GM21381 (cell line): ENCODE data around the gene TAF3.
"Not testable (repeated sequence)": the region's sequence is repeated elsewhere in the genome, so short reads cannot be mapped to it uniquely, and the experiment has no call there.

Source experiments
- ATAC-seq: cut with Tn5 transposase; IDR thresholded peaks from one replicate; pipeline ENCODE4 v1.9.1; 2021; ENCODE audit warnings: mild to moderate bottlenecking, moderate library complexity; ENCODE audit not compliant: unreplicated experiment

TAF3 gene

GRCh38 chr10:7818295-7819120, at the start of gene TAF3:
Gene TAF3 (plus strand): TSS chr10:7818505. CDS start chr10:7818710, 205 bp downstream.
- peak; percentile 90 for ATAC-seq

DNA sequence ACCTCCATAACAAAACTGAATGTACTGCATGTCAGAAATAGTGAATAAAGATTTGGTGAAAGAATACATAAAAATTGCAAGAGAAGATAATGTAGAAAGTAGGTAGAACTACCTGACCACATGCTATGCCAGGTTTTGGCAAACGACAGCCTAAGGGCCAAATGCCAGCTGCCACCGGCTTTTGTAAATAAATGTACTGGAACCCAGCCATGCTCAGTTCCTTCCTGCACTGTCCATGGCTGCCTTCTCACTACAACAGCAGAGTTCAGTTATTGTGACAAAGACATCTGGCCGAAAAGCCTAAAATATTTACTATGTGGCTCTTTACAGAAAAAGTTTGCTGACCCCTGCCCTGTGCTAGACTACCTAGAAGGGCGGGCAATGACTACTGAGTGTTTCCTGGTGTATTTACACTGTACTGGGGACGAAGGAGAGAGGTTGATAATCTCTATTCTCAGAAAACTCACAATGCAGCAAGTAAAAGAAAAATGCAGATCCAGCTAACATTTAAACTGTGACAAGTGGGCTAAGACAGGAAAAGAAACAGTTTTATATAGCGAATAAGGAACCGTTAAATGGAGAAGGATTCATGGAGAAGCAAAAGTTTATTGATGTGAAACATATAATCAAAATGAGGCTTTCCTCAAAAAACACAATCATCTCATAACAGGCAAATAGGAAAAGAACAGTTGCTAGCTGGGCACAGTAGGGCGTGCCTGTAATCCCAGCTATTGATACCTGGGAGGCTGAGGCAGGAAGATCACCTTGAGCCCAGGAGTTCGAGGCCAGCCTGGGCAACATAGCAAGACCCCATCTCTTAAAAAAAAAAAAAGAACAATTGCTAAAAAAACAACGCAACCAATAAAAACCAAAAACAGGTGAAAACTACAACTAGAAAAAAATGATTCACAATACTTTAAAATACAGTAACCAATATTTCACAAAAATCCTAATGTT, 44.2 kb upstream of the TAF3 start:
- no peak for ATAC-seq

GRCh38 chr10:7776777-7777176, 41.5 kb upstream of the TAF3 start:
- ATAC-seq: no peak

- ATAC-seq: not testable (repeated sequence)
Measured at GRCh38 chr10:7782194-7782593, 36.1 kb upstream of the TAF3 start.

GRCh38 chr10:7786430-7786829, 31.9 kb upstream of the TAF3 start:
- ATAC-seq: no peak

DNA sequence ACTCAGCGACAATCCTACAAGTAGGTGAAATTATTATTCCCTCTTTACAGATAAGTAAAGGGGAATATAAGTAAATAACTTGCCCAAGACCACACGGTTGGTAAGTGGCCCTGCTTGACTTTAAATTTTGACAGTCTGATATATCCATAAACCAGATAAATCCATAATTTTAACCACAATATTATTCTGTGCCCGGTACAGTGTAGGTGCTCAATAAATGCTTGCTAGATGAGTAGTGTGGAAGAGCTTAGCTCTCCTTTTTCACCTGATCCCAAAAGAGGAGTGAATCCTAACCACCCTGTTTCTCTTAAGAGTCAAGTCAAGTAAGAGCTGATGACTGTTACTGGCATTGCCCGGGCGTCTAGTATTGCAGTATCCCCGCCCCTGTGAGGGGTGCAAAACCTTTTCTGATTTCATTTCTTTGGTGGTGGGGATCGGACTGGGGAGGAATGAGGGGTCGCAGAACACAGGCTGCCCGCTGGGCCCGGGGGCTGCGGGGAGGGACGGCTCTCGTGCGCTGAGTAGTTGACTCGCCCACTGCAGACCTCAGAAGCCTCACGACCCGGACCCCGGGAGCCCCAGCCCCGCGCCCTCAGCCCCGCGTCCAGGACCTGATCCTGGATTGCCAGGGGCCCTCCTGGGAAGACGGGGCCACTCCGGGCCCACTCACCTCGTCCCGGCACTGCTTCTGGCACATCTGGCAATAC, 31.0 kb upstream of the TAF3 start:
- ATAC-seq: peak; percentile 10

DNA sequence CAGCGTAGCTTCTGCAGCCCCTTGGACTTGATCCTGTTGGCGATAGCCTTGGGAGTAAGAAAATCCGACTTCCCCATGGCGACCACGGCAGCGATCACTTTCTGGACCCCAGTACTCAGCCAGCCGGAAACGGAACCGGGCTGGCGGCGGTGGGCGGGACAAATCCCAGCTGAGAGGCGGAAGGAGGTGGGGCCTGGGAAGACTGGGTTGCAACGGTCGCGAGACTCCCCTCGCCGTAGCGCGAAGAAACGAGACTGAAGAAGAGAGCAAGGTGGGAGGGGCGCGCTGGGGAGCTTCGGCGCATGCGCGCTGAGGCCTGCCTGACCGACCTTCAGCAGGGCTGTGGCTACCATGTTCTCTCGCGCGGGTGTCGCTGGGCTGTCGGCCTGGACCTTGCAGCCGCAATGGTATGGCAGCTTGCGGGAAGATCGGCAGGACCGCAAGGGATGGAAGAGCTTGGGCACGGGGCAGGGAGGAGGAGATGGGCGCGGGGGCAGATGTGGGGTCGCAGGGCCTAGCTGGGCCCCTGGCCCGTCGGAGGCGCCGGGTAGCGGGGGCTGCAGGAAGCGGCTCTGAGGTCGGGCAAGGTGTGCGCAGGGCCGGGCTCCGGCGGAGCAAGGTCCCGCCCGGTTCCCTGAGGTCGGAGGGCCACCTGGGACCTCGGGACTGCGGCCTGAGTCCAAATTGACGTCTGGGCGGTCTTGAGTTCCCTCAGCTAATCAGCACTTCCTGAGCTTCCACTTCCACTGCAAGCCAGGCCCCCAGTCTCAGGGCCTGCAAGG, 30.3 kb upstream of the TAF3 start, which contains the start of the genes ATP5F1C and KIN:
Gene ATP5F1C (plus strand): TSS at position 321 of the 782 bp plus-strand sequence. CDS start 31 bp downstream, at position 352.
Gene KIN (minus strand): TSS at position 137 of the 782 bp plus-strand sequence. CDS start 60 bp downstream, at position 77.
- peak; percentile 96 for ATAC-seq

DNA sequence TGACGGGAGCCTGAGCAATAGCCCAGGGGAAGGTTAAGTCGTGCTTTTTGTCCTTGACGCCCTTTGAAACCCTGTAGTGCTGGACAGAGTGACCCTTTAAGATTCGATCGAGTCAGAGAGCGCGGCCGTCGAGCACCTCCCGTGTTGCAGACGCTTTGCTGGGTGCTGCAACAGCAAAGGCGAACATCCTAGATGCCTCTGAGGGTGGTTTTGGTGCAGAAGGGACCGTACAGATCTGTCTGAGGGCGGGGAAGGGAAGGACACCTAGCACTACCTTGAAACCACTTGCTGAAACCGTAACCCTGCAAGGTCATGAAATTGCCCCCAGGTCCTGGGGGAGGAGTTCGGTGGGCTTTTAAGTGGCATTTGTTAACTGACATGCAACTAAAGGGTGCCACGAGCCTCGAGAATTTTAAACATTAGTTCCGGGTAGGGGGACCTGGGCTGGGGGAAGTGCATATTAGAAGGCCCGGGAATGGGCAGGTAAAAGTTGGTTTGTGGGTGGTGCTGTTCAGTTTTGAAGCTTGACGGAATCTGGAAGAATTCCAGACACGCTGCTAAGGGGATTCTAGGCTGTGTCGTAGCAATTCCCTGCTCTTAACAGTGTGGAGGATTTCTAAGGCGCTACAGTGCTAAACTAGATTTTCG, 29.5 kb upstream of the TAF3 start:
- peak; percentile 15 for ATAC-seq

DNA sequence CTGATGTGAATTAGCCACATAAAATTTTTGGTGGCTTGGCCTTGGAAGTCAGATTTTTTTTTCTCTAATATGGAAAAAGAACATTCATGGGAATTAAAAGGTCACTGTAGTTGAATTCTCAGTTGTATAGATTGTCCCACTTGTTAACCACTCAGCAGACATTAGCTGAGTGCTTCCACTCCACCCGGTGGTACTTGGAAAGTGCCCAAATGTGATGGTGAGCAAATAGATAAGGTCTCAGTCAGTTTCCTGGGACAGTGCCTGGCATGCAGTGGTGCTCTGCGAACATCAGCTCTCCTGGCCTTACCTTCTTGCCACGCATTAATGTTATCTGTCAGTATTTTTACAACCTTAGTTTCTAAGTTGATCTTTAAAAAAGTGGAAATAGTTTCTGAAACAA, 28.9 kb upstream of the TAF3 start:
- no peak for ATAC-seq

GRCh38 chr10:7792541-7792940, 25.8 kb upstream of the TAF3 start:
- ATAC-seq: no peak

DNA sequence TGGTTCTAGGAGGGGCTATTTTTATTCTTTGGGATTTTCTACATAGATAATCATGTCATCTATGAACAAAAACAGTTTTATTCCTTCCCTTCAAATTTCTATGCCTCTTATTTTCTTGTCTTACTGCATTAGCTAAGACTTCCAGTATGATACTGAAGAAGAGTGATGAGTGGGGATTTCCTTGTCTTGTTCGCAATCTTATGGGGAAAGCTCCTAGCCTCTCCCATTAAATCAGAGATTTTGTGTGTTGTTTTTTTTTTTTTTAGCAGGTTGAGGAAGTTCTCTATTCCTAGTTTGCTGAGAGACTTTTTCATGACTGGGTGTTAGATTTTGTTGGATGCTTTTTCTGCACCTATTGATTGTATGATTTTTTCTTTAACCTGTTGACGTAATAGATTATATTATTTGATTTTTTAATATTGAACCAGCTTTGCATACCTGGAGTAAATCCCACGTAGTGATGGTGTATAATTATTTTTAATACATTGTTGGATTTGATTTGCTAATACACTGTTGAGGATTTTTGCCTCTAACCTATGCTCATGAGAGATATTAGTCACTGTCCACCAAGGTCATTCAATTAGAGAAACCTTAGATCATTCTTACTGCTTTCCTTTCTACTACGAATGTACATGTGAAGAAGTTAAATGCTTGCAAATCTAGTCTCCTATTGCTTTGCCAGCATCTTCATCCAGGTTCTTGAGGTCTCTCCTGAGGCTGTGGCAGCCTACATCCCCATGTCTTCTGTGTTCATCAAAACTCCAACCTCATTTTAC, 23.9 kb upstream of the TAF3 start:
- no peak for ATAC-seq

- ATAC-seq: no peak
Measured at GRCh38 chr10:7795605-7796004, 22.7 kb upstream of the TAF3 start.

DNA sequence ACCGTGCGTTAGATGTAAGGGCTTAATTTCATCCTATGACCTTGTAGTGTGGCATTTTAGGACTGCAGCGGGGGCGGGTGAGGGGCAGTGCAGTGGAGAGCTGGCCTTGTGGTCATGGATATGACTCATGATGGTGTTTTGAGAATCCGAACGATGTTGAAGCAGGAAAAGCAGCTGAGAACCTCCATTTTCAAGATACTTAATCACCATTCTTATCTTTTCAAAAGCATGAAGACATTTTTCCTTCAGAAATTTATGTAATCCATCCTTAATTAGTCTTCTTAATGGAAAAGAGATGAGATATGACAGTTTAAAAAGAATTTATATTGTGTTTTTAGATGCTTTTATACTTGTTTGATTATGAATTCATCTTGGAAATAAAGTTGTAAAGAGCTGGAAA, 20.7 kb upstream of the TAF3 start:
- ATAC-seq: no peak

DNA sequence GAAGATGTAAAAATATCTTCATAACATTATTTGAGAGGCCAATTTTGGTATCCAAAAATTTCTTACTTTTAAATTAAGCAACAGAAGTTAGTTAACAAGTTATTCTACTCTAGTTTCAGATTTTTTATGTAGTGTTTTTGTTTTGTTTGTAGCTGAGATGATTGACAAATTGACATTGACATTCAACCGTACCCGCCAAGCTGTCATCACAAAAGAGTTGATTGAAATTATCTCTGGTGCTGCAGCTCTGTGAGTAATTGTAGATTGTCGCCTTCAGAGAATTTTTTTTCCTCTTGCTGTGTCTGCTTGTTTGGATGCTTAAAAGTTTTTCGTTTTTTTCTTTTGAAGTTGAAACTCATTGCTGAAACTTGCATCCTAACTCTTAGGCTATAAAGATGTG, 15.7 kb upstream of the TAF3 start:
- no peak for ATAC-seq

- no peak for ATAC-seq
Measured at GRCh38 chr10:7804216-7804615, 14.1 kb upstream of the TAF3 start.

DNA sequence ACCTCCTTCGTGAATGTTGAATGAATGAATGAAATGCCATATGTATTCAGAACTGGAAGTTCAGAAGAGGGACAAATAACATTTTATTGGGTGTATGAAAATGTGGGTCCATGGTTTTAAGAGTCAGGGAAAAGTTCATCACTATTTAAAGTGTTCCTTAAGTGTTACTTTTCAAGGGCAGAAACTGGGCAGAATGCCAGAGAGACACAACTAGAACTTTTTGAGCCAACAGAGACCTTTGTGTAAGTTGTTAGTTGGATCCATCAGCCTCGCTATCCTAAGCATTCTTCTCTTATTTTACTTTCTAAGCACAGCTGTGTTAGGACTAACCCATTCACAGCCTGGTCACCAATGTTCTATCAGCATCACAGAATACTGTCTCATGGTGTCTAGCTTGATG, 13.6 kb upstream of the TAF3 start:
- ATAC-seq: no peak

DNA sequence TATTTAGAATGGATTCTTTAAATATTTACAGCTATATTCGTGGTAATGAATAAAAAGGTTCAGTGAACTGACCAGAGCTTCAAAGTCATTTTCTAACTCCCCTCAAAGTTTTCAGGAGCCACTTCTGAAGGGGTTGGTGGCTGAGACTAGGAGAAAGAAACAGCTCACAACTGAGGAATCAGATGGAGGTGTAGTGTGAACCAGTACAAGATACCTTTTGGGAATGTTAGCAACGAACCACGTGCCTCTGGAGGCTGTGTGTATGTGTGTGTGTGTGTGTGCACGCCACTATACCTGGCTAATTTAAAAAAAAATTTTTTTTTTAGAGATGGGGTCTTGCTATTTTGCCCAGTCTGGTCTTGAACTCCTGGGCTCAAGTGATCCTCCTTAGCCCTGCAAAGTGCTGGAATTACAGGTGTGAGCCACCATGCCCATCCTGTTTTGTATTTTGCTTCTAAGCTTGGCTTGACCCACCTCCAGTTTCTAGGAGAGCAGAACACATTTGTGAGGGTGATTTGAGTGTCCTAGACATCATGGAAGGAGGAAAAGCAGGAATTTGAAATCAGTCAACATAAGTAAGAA, 9.5 kb upstream of the TAF3 start:
- ATAC-seq: no peak

DNA sequence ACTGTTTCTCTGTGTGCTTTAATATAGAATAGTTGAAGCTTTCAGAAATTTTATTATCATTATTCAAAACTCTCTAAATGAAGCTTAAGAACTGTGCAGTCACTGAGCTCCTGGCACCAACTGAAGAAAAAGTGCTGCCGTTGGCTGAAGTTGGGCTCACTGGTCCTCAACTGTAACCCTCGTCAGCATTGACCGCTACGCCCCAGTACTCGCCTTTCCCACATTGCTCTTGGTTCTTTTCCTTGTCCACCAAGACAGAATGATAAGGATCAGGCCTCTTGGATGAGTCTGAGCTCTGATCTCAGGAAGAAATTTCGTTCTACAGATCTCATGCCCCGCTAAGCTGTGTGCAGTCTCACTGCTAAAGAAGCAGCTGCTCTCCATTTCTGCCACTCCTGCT, 7.9 kb upstream of the TAF3 start:
- no peak for ATAC-seq

DNA sequence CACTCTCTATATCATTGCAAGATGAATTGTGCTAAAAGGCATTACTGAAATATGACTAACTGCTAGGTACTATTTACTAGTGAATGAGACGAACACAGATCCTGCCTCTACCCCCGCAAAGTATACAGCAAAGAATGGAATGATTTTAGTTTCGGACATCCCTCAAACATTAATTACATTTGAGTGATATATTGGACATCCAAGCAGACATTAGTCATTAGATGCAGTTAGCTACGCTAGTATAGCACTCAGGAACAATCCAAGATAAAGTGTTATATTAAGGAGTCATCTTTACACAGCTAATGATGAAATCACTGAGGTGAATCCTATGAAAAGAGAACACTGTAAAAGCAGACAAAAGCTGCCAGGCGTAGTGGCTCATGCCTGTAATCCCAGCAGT, 7.3 kb upstream of the TAF3 start:
- no peak for ATAC-seq
